ENCODE results near the gene PDCD5.
A peak's percentile ranks its signal among the peaks of the same experiment; 100 is the strongest.

The PDCD5 gene

GRCh38 chr19:32581705-32582179, 752 bp downstream of the PDCD5 start (continued):
- TF ChIP-seq ZNF488 (tag by site-specific recombination; IDR thresholded peaks at IDR 0.05) = no peak
- no peak for TF ChIP-seq ZBTB26 (tag by site-specific recombination; optimal IDR thresholded peaks at IDR 0.05)
- peak; percentile 26; the same call in 1 of the 2 replicates for TF ChIP-seq INSM2 (tag by site-specific recombination; IDR thresholded peaks at IDR 0.05)
- TF ChIP-seq ZIC2 (tag by site-specific recombination; IDR thresholded peaks at IDR 0.05) = no peak; the same call in 1 of the 2 replicates
- no peak for TF ChIP-seq ZNF18 (tag by site-specific recombination; IDR thresholded peaks at IDR 0.05)
- no peak for TF ChIP-seq ZBTB11 (tag by site-specific recombination; conservative IDR thresholded peaks at IDR 0.05; ENCODE audit: low read depth)
- TF ChIP-seq ZNF132 (tag by site-specific recombination; IDR thresholded peaks at IDR 0.05; ENCODE audit: borderline replicate concordance) = no peak
- no peak for TF ChIP-seq PRDM6 (tag by site-specific recombination; IDR thresholded peaks at IDR 0.05)
- TF ChIP-seq ZBTB8A (tag by site-specific recombination; IDR thresholded peaks at IDR 0.05) = no peak; the same call in 1 of the 2 replicates
- no peak for TF ChIP-seq ZNF148 (tag by site-specific recombination; IDR thresholded peaks at IDR 0.05; ENCODE audit: borderline replicate concordance)
- no peak for TF ChIP-seq HIC1 (tag by site-specific recombination; IDR thresholded peaks at IDR 0.05)
- TF ChIP-seq ZFP37 (tag by site-specific recombination; IDR thresholded peaks at IDR 0.05) = no peak; the same call in 1 of the 2 replicates
- TF ChIP-seq ZNF121 (tag by site-specific recombination; IDR thresholded peaks at IDR 0.05) = peak; percentile 83; the same call in 1 of the 2 replicates
- no peak for TF ChIP-seq ZNF747 (tag by site-specific recombination; IDR thresholded peaks at IDR 0.05)
- TF ChIP-seq MZF1 (tag by site-specific recombination; IDR thresholded peaks at IDR 0.05; ENCODE audit: borderline replicate concordance) = no peak
- peak; percentile 13; the same call in 1 of the 2 replicates for TF ChIP-seq ZNF76 (tag by site-specific recombination; IDR thresholded peaks at IDR 0.05; ENCODE audit: borderline replicate concordance, low read depth)
- TF ChIP-seq ZNF768 (tag by site-specific recombination; IDR thresholded peaks at IDR 0.05) = no peak
- no peak for TF ChIP-seq ZNF202 (tag by site-specific recombination; IDR thresholded peaks at IDR 0.05; ENCODE audit: borderline replicate concordance)
- TF ChIP-seq ZNF221 (tag by site-specific recombination; IDR thresholded peaks at IDR 0.05; ENCODE audit: borderline replicate concordance) = no peak
- TF ChIP-seq ZNF24 (tag by site-specific recombination; IDR thresholded peaks at IDR 0.05) = peak; percentile 37; the same call in 1 of the 2 replicates
- no peak for TF ChIP-seq ZSCAN16 (tag by site-specific recombination; IDR thresholded peaks at IDR 0.05)
- TF ChIP-seq ZNF629 (tag by site-specific recombination; IDR thresholded peaks at IDR 0.05) = no peak
